HepG2 (cell line): Measurements from ENCODE around the gene HOXD1. TPM values are rescaled to one million over a fixed set of nuclear protein-coding genes. Genes with fewer than 3 reads are reported as not detected.

Experiments
- ARID3A ChIP-seq: IDR thresholded peaks from 2 replicates; pipeline ENCODE4 v1.6.1; 2012; ENCODE audit warnings: low read depth, low read length, improper control_type of control experiment
- BRCA1 ChIP-seq: sonication (generic); formaldehyde crosslinking; IDR thresholded peaks from 2 replicates; pipeline ENCODE4 v1.4.0; 2020; ENCODE audit warnings: missing genetic modification reagents
- FOXA3 ChIP-seq: IDR thresholded peaks from 2 replicates; pipeline ENCODE4 v1.6.1; 2016; ENCODE audit warnings: missing genetic modification reagents, missing compliant biosample characterization
- FOXK1 ChIP-seq: sonication (generic); formaldehyde crosslinking; IDR thresholded peaks from 2 replicates; pipeline ENCODE4 v1.4.0; 2020; ENCODE audit warnings: low read depth, missing genetic modification reagents, borderline replicate concordance
- HMGXB4 ChIP-seq, 2 experiments: sonication (generic) in 1 of 2; formaldehyde crosslinking in 1 of 2; IDR thresholded peaks; 2 replicates each; pipeline versions ENCODE4 v1.4.0 to v1.6.1; 2018 to 2020; ENCODE audit warnings: missing genetic modification reagents in 2 of 2, borderline replicate concordance in 1 of 2, low read depth in 1 of 2, mild to moderate bottlenecking in 1 of 2, missing biosample characterization in 1 of 2
- MED8 ChIP-seq: sonication (generic); formaldehyde crosslinking; IDR thresholded peaks from 2 replicates; pipeline ENCODE4 v1.8.1; 2023; ENCODE audit warnings: mild to moderate bottlenecking, missing genetic modification reagents; ENCODE audit not compliant: insufficient replicate concordance
- MTA1 ChIP-seq: sonication (generic); formaldehyde crosslinking; IDR thresholded peaks from 2 replicates; pipeline ENCODE4 v1.4.0; 2020; ENCODE audit warnings: missing genetic modification reagents, mild to moderate bottlenecking, borderline replicate concordance
- polyA plus RNA-seq, 8 experiments: library from polyadenylated mRNA; depleted of rRNA in 3 of 8; stranded (reverse) in 7 of 8; unstranded in 1 of 8; fragments of >200 nt; fragmentation: Illumina TruSeq in 4 of 8; extraction: Trizol in 4 of 8; gene quantifications; 2 replicates each; pipeline versions ENCODE4 v1.2.1 to v1.2.3, GENCODE V29; 2011 to 2016; ENCODE audit warnings: low read depth in 4 of 8, missing spikeins in 1 of 8, mixed read lengths in 1 of 8; ENCODE audit not compliant: insufficient read depth in 1 of 8
- total RNA-seq, 5 experiments: library from RNA; depleted of rRNA; stranded (reverse); fragments of >200 nt; fragmentation: Illumina TruSeq; extraction: Trizol; gene quantifications; 2 replicates each; pipeline ENCODE4 v1.2.3, GENCODE V29; 2016; ENCODE audit warnings: low read depth in 1 of 5

HOXD1 gene
- total and polyA plus RNA-seq, 2 of the 13 experiments (the other 11 are each of a cell fraction or from before 2014, with no cell fraction given), result 10.0 to 22.3 TPM

- TF ChIP-seq ARID3A (peak; percentile 80), BRCA1 (0 out of 2 replicates have a peak, but pooled peaks have one; percentile 16), MTA1 (CRISPR knock-in tag) (no peak), MED8 (no peak), FOXK1 (CRISPR knock-in tag) (0 out of 2 replicates have a peak, but pooled peaks have one; percentile 22), HMGXB4 (CRISPR knock-in tag; IDR thresholded peaks at IDR 0.05; ENCODE audit: borderline replicate concordance in 1 of 2, low read depth in 1 of 2) (peak in 1 of 2 experiments; percentile 44; a peak in 1 of 4 replicates), FOXA3 (CRISPR knock-in tag) (peak; percentile 88)
Measured at GRCh38 chr2:176187200-176187898, 1.1 kb upstream of the HOXD1 start (continued).
